ENCODE results near the gene CANX.

CANX gene

DNA sequence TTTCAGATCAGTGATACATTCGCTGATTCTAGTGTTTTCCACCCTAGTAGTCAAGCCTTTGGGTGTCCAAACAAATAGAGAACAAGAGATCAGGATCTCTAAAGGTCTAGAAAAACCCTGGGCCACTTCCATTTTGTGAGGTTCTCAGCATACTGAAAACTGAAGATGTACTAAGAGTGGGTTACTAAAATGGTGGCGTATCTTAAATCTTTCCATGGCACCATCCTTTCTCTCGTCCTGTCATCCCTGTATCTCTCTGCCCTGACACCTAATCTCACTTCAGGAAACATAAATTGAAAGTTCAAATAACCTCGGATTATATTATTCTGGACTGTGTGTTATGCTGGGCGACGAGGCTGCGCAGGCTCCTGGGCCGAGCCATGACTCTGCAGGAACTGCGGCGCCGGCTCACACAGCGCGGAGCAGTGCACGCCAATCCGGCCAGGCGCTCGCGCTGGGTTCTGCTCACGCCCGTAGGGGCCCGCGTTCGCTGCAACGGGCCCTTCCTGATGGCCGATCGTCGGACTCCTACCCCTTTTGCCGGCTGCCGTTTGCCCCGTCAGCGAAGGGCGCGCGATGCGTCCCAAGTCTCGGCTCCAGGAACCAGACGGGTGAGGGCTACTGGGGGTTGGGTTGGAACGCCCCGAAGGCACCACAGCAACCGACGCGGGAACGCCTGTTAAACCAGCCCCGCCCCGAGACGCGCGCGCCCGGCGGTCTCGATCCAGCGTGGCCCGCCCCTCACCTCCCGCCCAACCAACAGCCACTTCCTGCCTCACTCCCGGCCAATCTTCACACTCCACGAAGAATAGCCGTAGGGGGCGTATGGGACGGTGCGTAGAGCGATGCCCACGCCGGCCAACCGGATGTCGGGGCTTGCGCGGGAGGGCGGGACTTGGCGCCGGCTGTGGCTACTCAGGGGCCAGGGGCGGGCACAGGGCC lies 503 bp upstream of the CANX start:
- peaks cover 38% of the 10 kb centered on the region for H3K36me3 ChIP-seq (ENCODE audit: low read depth)
- peak; percentile 87 for ATAC-seq (ENCODE audit: low read depth)
- H3K9me3 ChIP-seq (ENCODE audit: severe bottlenecking) = no peaks in the 10 kb centered on the region
- peak; percentile 100 for DNase-seq (ENCODE audit: low spot score)
- H3K4me1 ChIP-seq (ENCODE audit: insufficient read depth, poor library complexity, severe bottlenecking) = peaks cover 10% of the 10 kb centered on the region
- peak overlapping the region; percentile 71 for H3K27ac ChIP-seq (ENCODE audit: poor library complexity, severe bottlenecking)
- H3K27me3 ChIP-seq (ENCODE audit: insufficient read depth, poor library complexity, severe bottlenecking) = no peaks in the 10 kb centered on the region
- TF ChIP-seq, protein P1, sequence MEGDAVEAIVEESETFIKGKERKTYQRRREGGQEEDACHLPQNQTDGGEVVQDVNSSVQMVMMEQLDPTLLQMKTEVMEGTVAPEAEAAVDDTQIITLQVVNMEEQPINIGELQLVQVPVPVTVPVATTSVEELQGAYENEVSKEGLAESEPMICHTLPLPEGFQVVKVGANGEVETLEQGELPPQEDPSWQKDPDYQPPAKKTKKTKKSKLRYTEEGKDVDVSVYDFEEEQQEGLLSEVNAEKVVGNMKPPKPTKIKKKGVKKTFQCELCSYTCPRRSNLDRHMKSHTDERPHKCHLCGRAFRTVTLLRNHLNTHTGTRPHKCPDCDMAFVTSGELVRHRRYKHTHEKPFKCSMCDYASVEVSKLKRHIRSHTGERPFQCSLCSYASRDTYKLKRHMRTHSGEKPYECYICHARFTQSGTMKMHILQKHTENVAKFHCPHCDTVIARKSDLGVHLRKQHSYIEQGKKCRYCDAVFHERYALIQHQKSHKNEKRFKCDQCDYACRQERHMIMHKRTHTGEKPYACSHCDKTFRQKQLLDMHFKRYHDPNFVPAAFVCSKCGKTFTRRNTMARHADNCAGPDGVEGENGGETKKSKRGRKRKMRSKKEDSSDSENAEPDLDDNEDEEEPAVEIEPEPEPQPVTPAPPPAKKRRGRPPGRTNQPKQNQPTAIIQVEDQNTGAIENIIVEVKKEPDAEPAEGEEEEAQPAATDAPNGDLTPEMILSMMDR (IDR thresholded peaks at IDR 0.05; ENCODE audit: poor library complexity, severe bottlenecking) = no peak
- H3K4me3 ChIP-seq (ENCODE audit: severe bottlenecking) = peak overlapping the region; percentile 94

DNA sequence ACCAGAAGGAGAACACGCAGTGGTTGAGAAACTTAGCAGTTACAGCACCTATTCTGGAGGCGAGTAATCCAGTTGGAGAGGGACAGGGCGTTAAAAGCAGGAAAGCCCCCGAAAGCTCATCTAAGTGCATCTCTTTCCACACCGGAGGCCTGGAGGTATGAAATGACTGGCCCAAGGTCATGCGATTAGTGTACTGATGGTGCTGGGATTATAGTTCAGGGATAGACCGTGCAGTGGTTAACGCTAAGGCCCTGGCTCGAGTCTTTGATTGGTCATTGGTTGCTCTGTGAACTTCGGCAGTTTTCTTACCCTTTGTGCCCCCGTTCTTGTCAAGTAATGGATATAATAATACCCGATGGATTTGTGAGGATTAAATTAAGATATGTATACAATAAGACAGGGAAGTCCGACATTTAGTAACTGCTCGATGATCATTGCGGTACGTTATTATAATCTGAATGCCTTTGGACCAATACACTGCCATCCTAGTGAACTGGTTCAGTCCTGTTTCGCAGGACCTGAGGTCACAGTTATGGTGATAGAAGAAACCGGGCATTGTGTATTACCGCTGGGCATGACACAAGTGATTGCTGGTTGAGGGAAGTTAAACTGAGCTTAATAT lies 960 bp downstream of the CANX start:
- no peak for DNase-seq (ENCODE audit: low spot score)
- peak overlapping the region; percentile 94 for H3K4me3 ChIP-seq (ENCODE audit: severe bottlenecking)
- no peak for ATAC-seq (ENCODE audit: low read depth)
- H3K4me1 ChIP-seq (ENCODE audit: insufficient read depth, poor library complexity, severe bottlenecking) = peaks cover 10% of the 10 kb centered on the region
- no peaks in the 10 kb centered on the region for H3K27me3 ChIP-seq (ENCODE audit: insufficient read depth, poor library complexity, severe bottlenecking)
- TF ChIP-seq, protein P1 (IDR thresholded peaks at IDR 0.05; ENCODE audit: poor library complexity, severe bottlenecking) = no peak
- H3K36me3 ChIP-seq (ENCODE audit: low read depth) = peaks cover 53% of the 10 kb centered on the region
- H3K9me3 ChIP-seq (ENCODE audit: severe bottlenecking) = no peaks in the 10 kb centered on the region
- peak overlapping the region; percentile 71 for H3K27ac ChIP-seq (ENCODE audit: poor library complexity, severe bottlenecking)

DNA sequence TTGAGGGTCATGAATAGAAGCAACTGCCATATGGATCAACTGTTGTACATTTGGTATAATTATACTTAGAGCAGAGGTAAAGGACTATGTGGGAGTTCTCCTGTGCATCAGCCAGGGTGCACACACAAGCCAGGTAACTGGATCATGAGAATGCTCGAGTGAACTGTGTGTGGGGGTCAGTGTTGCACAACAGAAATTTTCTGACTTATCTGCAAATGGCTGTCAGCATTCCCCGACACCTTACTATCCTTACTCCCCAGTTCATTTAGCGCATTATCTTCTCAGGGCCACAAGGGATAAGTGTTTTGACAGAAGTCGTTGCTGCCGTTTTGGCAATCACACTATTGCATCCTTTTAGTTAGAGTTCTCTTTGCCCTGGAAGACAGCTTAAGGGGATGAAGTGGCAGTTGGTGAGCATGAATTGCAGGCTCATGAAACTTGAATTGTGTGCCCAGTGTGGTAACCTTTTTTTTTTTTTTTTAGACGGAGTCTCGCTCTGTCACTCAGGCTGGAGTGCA lies 1.7 kb downstream of the CANX start:
- no peak for DNase-seq (ENCODE audit: low spot score)
- Histone ChIP-seq H3K9me3 (ENCODE audit: severe bottlenecking) (no peaks in the 10 kb centered on the region), H3K4me3 (ENCODE audit: severe bottlenecking) (peak overlapping the region; percentile 94), H3K27ac (ENCODE audit: poor library complexity, severe bottlenecking) (peak overlapping the region; percentile 71), H3K36me3 (ENCODE audit: low read depth) (peaks cover 60% of the 10 kb centered on the region), H3K4me1 (ENCODE audit: insufficient read depth, poor library complexity, severe bottlenecking) (peaks cover 10% of the 10 kb centered on the region), H3K27me3 (ENCODE audit: insufficient read depth, poor library complexity, severe bottlenecking) (no peaks in the 10 kb centered on the region)
- ATAC-seq (ENCODE audit: low read depth) = no peak
- TF ChIP-seq, protein P1 (IDR thresholded peaks at IDR 0.05; ENCODE audit: poor library complexity, severe bottlenecking) = no peak

DNA sequence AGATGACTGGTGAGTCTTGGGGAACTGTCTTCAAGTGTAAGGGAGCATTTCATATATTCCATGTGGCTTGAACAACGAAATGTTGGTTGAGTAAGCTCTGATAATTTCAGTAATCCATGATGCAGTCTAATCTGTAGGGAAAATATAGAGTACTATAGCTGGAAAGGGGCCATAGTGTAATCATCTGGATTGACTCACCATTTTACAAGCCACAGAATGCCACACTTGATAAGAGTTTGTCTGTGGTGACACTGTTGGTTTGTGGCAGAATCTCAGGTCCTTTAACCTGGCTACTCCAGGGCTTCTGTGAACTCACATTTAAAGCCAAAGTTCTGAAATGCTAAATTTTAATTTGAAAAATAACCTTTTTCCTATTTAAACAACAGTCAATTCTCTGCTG lies 17.5 kb downstream of the CANX start:
- H3K27ac ChIP-seq (ENCODE audit: poor library complexity, severe bottlenecking) = no peak overlapping the region
- TF ChIP-seq, protein P1 (IDR thresholded peaks at IDR 0.05; ENCODE audit: poor library complexity, severe bottlenecking) = no peak
- ATAC-seq (ENCODE audit: low read depth) (no peak), DNase-seq (ENCODE audit: low spot score) (no peak)
- no peaks in the 10 kb centered on the region for H3K9me3 ChIP-seq (ENCODE audit: severe bottlenecking)
- no peak overlapping the region for H3K4me3 ChIP-seq (ENCODE audit: severe bottlenecking)
- H3K27me3 ChIP-seq (ENCODE audit: insufficient read depth, poor library complexity, severe bottlenecking) = no peaks in the 10 kb centered on the region
- H3K4me1 ChIP-seq (ENCODE audit: insufficient read depth, poor library complexity, severe bottlenecking) = no peaks in the 10 kb centered on the region
- peaks cover 100% of the 10 kb centered on the region for H3K36me3 ChIP-seq (ENCODE audit: low read depth)

Measured in RWPE2 (cell line).